Measurements from ENCODE around the gene SUPT20HL2. TPM values are rescaled to one million over a fixed set of nuclear protein-coding genes. Genes with fewer than 3 reads are reported as not detected.

Gene SUPT20HL2
- total and polyA plus RNA-seq, 2 donors (not counting 3 experiments of a cell fraction or from before 2014, with no cell fraction given) = not detected

GRCh38 chrX:24298191-24298590 is 15.7 kb downstream of the SUPT20HL2 start:
- no TSS peak for BruUV-seq (replicated peaks)
- H3K9ac ChIP-seq (replicated peaks; ENCODE audit: extremely low read depth, insufficient read depth, low read length) = no peak overlapping the region
- CTCF ChIA-PET = interaction anchor here (1.2 to 1.4 kb wide), 2 partner anchors 9 to 93 kb away, joined by 3 to 4 read pairs; no protein-coding TSS in a partner anchor

More at GRCh38 chrX:24298191-24298590, 15.7 kb downstream of the SUPT20HL2 start:
- DNase-seq (ENCODE audit: low read depth, low spot score) (peak; percentile 39), FAIRE-seq (peak; percentile 95)
- peak overlapping the region; percentile 54 for H2AFZ ChIP-seq (ENCODE audit: low read depth, low read length)
- dilution Hi-C loops (cut with MboI; ENCODE audit: extremely low pct_ligation_motif_present, low sequenced_read_pairs) (no loop called here), intact Hi-C loops (cut with micrococcal nuclease) (no loop called here)
- H4K20me1 ChIP-seq (replicated peaks; ENCODE audit: control insufficient read depth, extremely low read depth, insufficient read depth, low read length) = no peaks in the 10 kb centered on the region
- POLR2A ChIA-PET = no interaction called here
- H3K36me3 ChIP-seq (ENCODE audit: control insufficient read depth in 2 of 2, extremely low read depth in 1 of 2, insufficient read depth in 2 of 2, low read length in 2 of 2) = no peaks in the 10 kb centered on the region
- H3K4me2 ChIP-seq (ENCODE audit: insufficient read depth, low read length) = no peak overlapping the region
- H3K27me3 ChIP-seq (ENCODE audit: control insufficient read depth in 2 of 2, insufficient read depth in 2 of 2, low read length in 2 of 2) = no peaks in the 10 kb centered on the region
- H3K27ac ChIP-seq (ENCODE audit: insufficient read depth, low read depth, low read length) = no peak overlapping the region
- no peaks in the 10 kb centered on the region for H3K79me2 ChIP-seq (ENCODE audit: control insufficient read depth, insufficient read depth, low read length)
- H3K4me1 ChIP-seq (ENCODE audit: control insufficient read depth, extremely low read depth, insufficient read depth, low read length) = peaks cover 5% of the 10 kb centered on the region
- H3K9me1 ChIP-seq (replicated peaks; ENCODE audit: control insufficient read depth, extremely low read depth, insufficient read depth, low read length) = no peaks in the 10 kb centered on the region
- no peaks in the 10 kb centered on the region for H3K9me3 ChIP-seq (replicated peaks; ENCODE audit: control insufficient read depth, insufficient read depth, low read length)
- TF ChIP-seq MAX (IDR thresholded peaks at IDR 0.05; ENCODE audit: insufficient read depth, insufficient read length) = no peak
- TF ChIP-seq POLR2AphosphoS5 (IDR thresholded peaks at IDR 0.05; ENCODE audit: insufficient read depth, low read depth, low read length) = no peak
- no peak for TF ChIP-seq POLR2A (IDR thresholded peaks at IDR 0.05; ENCODE audit: low read depth, low read length)
- TF ChIP-seq CTCF (IDR thresholded peaks at IDR 0.05; ENCODE audit: extremely low read depth in 1 of 2, insufficient read depth in 1 of 2, low read depth in 1 of 2, low read length in 2 of 2) = no peak
- TF ChIP-seq MYC (IDR thresholded peaks at IDR 0.05; ENCODE audit: low read depth, low read length) = no peak
- no peak for TF ChIP-seq GATA2 (IDR thresholded peaks at IDR 0.05; ENCODE audit: insufficient read depth, insufficient read length, low read depth, low read length)
- no peak for TF ChIP-seq EZH2 (IDR thresholded peaks at IDR 0.05; ENCODE audit: borderline replicate concordance, low read depth, low read length, severe bottlenecking)
- TF ChIP-seq FOS (IDR thresholded peaks at IDR 0.05; ENCODE audit: borderline replicate concordance, insufficient read depth, low read length) = no peak
- TF ChIP-seq JUN (IDR thresholded peaks at IDR 0.05; ENCODE audit: borderline replicate concordance, insufficient read depth, insufficient read length, low read depth) = no peak
- no peak overlapping the region for H3K4me3 ChIP-seq (replicated peaks in 1 of 3; ENCODE audit: insufficient read depth in 1 of 3, low read depth in 1 of 3, low read length in 3 of 3)
